GM12878 (cell line): ENCODE results near the gene ZNF841. TPM values are rescaled to one million over a fixed set of nuclear protein-coding genes. Genes with fewer than 3 reads are reported as not detected.

ENCODE experiments used
- BMI1 ChIP-seq: fragments of 450-650 bp; IDR thresholded peaks from 2 replicates; pipeline ENCODE4 v1.6.1; 2016; ENCODE audit warnings: mild to moderate bottlenecking, moderate library complexity, borderline replicate concordance
- CBX3 ChIP-seq: fragments of 200-600 bp; sonication (generic); IDR thresholded peaks from 2 replicates; pipeline ENCODE4 v1.6.1; 2016; ENCODE audit warnings: low read depth, borderline replicate concordance
- CHD2 ChIP-seq: IDR thresholded peaks from 2 replicates; pipeline ENCODE4 v1.6.1; 2011; ENCODE audit warnings: low read depth, low read length, improper control_type of control experiment, borderline replicate concordance
- CREM ChIP-seq: IDR thresholded peaks from 2 replicates; pipeline ENCODE4 v1.6.1; 2014; ENCODE audit warnings: antibody characterized with exemption, low read depth
- EED ChIP-seq: sonication (generic); IDR thresholded peaks from 2 replicates; pipeline ENCODE4 v1.6.1; 2016; ENCODE audit warnings: antibody characterized with exemption, low read depth
- ETV6 ChIP-seq, 2 experiments: fragments of 450-650 bp in 1 of 2; IDR thresholded peaks in 1 of 2; conservative IDR thresholded peaks in 1 of 2; 2 replicates each; pipeline ENCODE4 v1.6.1; 2014; ENCODE audit warnings: antibody characterized with exemption in 1 of 2, borderline replicate concordance in 1 of 2, low read depth in 1 of 2, mild to moderate bottlenecking in 1 of 2, moderate library complexity in 1 of 2
- EZH2 ChIP-seq: IDR thresholded peaks from 2 replicates; pipeline ENCODE4 v1.6.1; 2012; ENCODE audit warnings: low read depth, mild to moderate bottlenecking, control low read depth, inconsistent platforms, low read length, borderline replicate concordance; ENCODE audit not compliant: control insufficient read depth
- HDAC6 ChIP-seq: fragments of 200-600 bp; sonication (generic); IDR thresholded peaks from one replicate; pipeline ENCODE4 v1.8.0; 2017; ENCODE audit warnings: antibody characterized with exemption; ENCODE audit not compliant: unreplicated experiment
- IKZF1 ChIP-seq: fragments of 450-650 bp; conservative IDR thresholded peaks from 2 replicates; pipeline ENCODE4 v1.6.1; 2017; ENCODE audit warnings: antibody characterized with exemption, mild to moderate bottlenecking
- MXI1 ChIP-seq: fragments of 150-350 bp; IDR thresholded peaks from 2 replicates; pipeline ENCODE4 v1.6.1; 2011; ENCODE audit warnings: low read depth, mild to moderate bottlenecking, inconsistent platforms, low read length, improper control_type of control experiment
- MYC ChIP-seq: IDR thresholded peaks from 2 replicates; pipeline ENCODE4 v1.6.1; 2011; ENCODE audit warnings: mild to moderate bottlenecking, low read length, moderate library complexity, inconsistent platforms; ENCODE audit not compliant: insufficient read depth, insufficient replicate concordance, insufficient read length, severe bottlenecking
- NFYA ChIP-seq: IDR thresholded peaks from 2 replicates; pipeline ENCODE4 v1.6.1; 2011; ENCODE audit warnings: low read depth, mild to moderate bottlenecking, low read length, improper control_type of control experiment, borderline replicate concordance
- NFYB ChIP-seq: IDR thresholded peaks from 2 replicates; pipeline ENCODE4 v1.6.1; 2011; ENCODE audit warnings: low read depth, mild to moderate bottlenecking, low read length, improper control_type of control experiment, moderate library complexity; ENCODE audit not compliant: insufficient read depth
- NRF1 ChIP-seq: conservative IDR thresholded peaks from 2 replicates; pipeline ENCODE4 v1.6.1; 2011; ENCODE audit warnings: mild to moderate bottlenecking, low read depth, low read length, improper control_type of control experiment
- PML ChIP-seq: IDR thresholded peaks from 2 replicates; pipeline ENCODE4 v1.6.1; 2012; ENCODE audit warnings: low read length, inconsistent platforms
- RAD21 ChIP-seq: IDR thresholded peaks from 2 replicates; pipeline ENCODE4 v1.6.1; 2011; ENCODE audit warnings: mild to moderate bottlenecking, low read depth, low read length, moderate library complexity; ENCODE audit not compliant: insufficient read depth
- RB1 ChIP-seq: fragments of 450-650 bp; formaldehyde crosslinking; IDR thresholded peaks from 2 replicates; pipeline ENCODE4 v1.6.1; 2017; ENCODE audit warnings: mild to moderate bottlenecking, borderline replicate concordance
- RCOR1 ChIP-seq: conservative IDR thresholded peaks from 2 replicates; pipeline ENCODE4 v1.6.1; 2012; ENCODE audit warnings: low read depth, low read length, improper control_type of control experiment
- SIN3A ChIP-seq: IDR thresholded peaks from 2 replicates; pipeline ENCODE4 v1.6.1; 2012; ENCODE audit warnings: low read depth, low read length, improper control_type of control experiment
- SPI1 ChIP-seq: IDR thresholded peaks from 2 replicates; pipeline ENCODE4 v1.6.1; 2011; ENCODE audit warnings: low read depth, mild to moderate bottlenecking, low read length, moderate library complexity, borderline replicate concordance; ENCODE audit not compliant: insufficient read depth
- SRF ChIP-seq, 2 experiments: IDR thresholded peaks; 2 replicates each; pipeline ENCODE4 v1.6.1; 2011; ENCODE audit warnings: low read depth in 2 of 2, low read length in 2 of 2, mild to moderate bottlenecking in 1 of 2, moderate library complexity in 1 of 2
- polyA plus RNA-seq, 11 experiments: library from polyadenylated mRNA; depleted of rRNA in 4 of 11; unstranded in 6 of 11; stranded (reverse) in 5 of 11; fragments of >200 nt; fragmentation: Nextera tagmentation in 4 of 11; fragmentation: Illumina TruSeq in 1 of 11; extraction: Ambion mirVana in 4 of 11; extraction: Trizol in 1 of 11; gene quantifications; 1 replicate in 1 of 11; 2 replicates in 10 of 11; pipeline versions ENCODE4 v1.2.1 to v1.2.3, GENCODE V29; 2011 to 2016; ENCODE audit warnings: inconsistent platforms in 2 of 11, missing spikeins in 2 of 11, low read depth in 1 of 11
- total RNA-seq, 4 experiments: library from RNA; depleted of rRNA in 3 of 4; stranded (reverse); fragments of >200 nt in 3 of 4; fragmentation: Illumina TruSeq in 1 of 4; extraction: Trizol in 1 of 4; gene quantifications; 2 replicates each; pipeline versions ENCODE4 v1.2.1 to v1.2.3, GENCODE V29; 2013 to 2021
- TF ChIP-seq, protein P1 (sequence below): IDR thresholded peaks from 2 replicates; pipeline ENCODE4 v1.6.1; 2012; ENCODE audit warnings: low read length, inconsistent platforms
- TF ChIP-seq, protein P2 (sequence below): IDR thresholded peaks from 2 replicates; pipeline ENCODE4 v1.6.1; 2011; ENCODE audit warnings: mild to moderate bottlenecking, low read depth, low read length, moderate library complexity; ENCODE audit not compliant: insufficient replicate concordance
- TF ChIP-seq, protein P3 (sequence below), 3 experiments: IDR thresholded peaks in 2 of 3; conservative IDR thresholded peaks in 1 of 3; 2 replicates each; pipeline ENCODE4 v1.5.1; 2011; ENCODE audit warnings: low read depth in 3 of 3, low read length in 3 of 3, mild to moderate bottlenecking in 3 of 3, control low read depth in 2 of 3, moderate library complexity in 2 of 3, inconsistent platforms in 1 of 3, mixed read lengths in 1 of 3; ENCODE audit not compliant: control insufficient read depth in 2 of 3, insufficient read depth in 1 of 3; ENCODE audit errors: extremely low read depth in 1 of 3

The ZNF841 gene
- total and polyA plus RNA-seq, 10 of the 15 experiments (the other 5 are each of a cell fraction or from before 2014, with no cell fraction given), result 1.4 to 15.0 (median 8.2) TPM

DNA sequence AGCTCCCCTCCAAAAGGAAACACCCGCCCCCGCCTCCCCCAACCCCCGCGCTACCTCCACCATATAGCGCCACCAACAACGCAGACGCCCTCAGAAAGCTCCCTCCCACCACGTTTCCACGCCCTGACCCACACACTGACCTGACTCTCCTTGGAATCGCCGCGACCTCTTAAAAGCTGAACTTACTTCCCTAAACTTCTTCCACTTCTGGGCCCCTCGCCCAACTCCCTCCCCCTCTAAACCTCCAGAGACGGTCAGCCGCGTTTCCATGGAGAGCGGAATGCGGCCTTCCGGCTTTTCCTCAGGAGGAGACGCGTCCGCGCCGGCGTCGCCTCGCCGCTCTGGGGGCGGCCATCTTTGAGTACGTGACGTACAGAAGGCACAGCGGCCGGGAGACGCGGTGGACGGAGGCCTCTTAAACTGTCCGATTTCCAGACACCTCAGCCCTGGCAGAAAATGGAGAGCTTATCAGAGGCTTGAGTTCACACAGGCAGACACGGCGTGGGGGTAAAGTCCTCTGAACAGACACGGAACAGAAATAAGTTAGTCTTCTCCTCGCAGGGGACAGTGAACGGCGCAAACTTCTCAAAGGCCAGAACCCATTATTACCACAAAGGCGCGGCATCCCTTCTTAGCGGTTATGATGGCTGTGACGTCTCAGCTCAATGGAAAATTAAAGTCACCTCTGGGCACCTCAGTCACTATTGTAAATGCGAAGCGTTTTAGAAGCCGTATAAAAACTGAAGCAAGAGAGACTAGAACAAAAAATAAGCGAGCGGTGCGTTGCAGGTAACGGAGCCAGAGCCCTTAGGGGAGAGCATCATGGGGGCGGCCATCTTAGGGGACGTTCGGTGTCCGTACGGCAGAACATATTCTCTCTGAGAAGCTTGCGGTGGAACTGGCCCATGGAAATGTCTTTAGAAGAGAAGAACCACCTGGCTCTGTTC is 46.7 kb downstream of the ZNF841 start, which contains the start of gene ZNF432 (continued):
- TF ChIP-seq, protein P1, sequence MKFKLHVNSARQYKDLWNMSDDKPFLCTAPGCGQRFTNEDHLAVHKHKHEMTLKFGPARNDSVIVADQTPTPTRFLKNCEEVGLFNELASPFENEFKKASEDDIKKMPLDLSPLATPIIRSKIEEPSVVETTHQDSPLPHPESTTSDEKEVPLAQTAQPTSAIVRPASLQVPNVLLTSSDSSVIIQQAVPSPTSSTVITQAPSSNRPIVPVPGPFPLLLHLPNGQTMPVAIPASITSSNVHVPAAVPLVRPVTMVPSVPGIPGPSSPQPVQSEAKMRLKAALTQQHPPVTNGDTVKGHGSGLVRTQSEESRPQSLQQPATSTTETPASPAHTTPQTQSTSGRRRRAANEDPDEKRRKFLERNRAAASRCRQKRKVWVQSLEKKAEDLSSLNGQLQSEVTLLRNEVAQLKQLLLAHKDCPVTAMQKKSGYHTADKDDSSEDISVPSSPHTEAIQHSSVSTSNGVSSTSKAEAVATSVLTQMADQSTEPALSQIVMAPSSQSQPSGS, result no peak
- TF ChIP-seq, protein P2, sequence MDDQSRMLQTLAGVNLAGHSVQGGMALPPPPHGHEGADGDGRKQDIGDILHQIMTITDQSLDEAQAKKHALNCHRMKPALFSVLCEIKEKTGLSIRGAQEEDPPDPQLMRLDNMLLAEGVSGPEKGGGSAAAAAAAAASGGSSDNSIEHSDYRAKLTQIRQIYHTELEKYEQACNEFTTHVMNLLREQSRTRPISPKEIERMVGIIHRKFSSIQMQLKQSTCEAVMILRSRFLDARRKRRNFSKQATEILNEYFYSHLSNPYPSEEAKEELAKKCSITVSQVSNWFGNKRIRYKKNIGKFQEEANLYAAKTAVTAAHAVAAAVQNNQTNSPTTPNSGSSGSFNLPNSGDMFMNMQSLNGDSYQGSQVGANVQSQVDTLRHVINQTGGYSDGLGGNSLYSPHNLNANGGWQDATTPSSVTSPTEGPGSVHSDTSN, result no peak
- TF ChIP-seq IKZF1, result peak; percentile 90
- TF ChIP-seq NFYB, result no peak
- 0 out of 2 replicates have a peak, but pooled peaks have one; percentile 2 for TF ChIP-seq SPI1
- TF ChIP-seq, protein P3, sequence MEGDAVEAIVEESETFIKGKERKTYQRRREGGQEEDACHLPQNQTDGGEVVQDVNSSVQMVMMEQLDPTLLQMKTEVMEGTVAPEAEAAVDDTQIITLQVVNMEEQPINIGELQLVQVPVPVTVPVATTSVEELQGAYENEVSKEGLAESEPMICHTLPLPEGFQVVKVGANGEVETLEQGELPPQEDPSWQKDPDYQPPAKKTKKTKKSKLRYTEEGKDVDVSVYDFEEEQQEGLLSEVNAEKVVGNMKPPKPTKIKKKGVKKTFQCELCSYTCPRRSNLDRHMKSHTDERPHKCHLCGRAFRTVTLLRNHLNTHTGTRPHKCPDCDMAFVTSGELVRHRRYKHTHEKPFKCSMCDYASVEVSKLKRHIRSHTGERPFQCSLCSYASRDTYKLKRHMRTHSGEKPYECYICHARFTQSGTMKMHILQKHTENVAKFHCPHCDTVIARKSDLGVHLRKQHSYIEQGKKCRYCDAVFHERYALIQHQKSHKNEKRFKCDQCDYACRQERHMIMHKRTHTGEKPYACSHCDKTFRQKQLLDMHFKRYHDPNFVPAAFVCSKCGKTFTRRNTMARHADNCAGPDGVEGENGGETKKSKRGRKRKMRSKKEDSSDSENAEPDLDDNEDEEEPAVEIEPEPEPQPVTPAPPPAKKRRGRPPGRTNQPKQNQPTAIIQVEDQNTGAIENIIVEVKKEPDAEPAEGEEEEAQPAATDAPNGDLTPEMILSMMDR (IDR thresholded peaks at IDR 0.05 in 2 of 3, conservative IDR thresholded peaks at IDR 0.05 in 1 of 3; ENCODE audit: control insufficient read depth in 2 of 3, extremely low read depth in 1 of 3, insufficient read depth in 1 of 3, low read depth in 3 of 3, low read length in 3 of 3), result no peak
- TF ChIP-seq EZH2, result no peak
- TF ChIP-seq RAD21, result no peak
- peak in 1 of 2 experiments; percentile 17; a peak in 1 of 4 replicates for TF ChIP-seq SRF (IDR thresholded peaks at IDR 0.05; ENCODE audit: low read depth in 2 of 2, low read length in 2 of 2)
- TF ChIP-seq MYC, result no peak
- TF ChIP-seq SIN3A, result no peak
- no peak for TF ChIP-seq NFYA
- peak; percentile 67 for TF ChIP-seq CHD2
- no peak for TF ChIP-seq ETV6 (conservative IDR thresholded peaks at IDR 0.05 in 1 of 2, IDR thresholded peaks at IDR 0.05 in 1 of 2; ENCODE audit: borderline replicate concordance in 1 of 2, low read depth in 1 of 2)
- TF ChIP-seq EED, result peak; percentile 48; the same call in 1 of the 2 replicates
- 0 out of 2 replicates have a peak, but pooled peaks have one; percentile 9 for TF ChIP-seq NRF1
- TF ChIP-seq CREM, result peak; percentile 83
- TF ChIP-seq MXI1, result peak; percentile 89
- TF ChIP-seq BMI1, result peak; percentile 21; the same call in 1 of the 2 replicates
- TF ChIP-seq PML, result no peak
- TF ChIP-seq CBX3, result no peak
- TF ChIP-seq RCOR1, result peak; percentile 86; the same call in 1 of the 2 replicates
- TF ChIP-seq RB1, result peak; percentile 36; the same call in 1 of the 2 replicates
- peak; percentile 33 for TF ChIP-seq HDAC6
